ENCODE results near the gene MYLIP.

Gene MYLIP

DNA sequence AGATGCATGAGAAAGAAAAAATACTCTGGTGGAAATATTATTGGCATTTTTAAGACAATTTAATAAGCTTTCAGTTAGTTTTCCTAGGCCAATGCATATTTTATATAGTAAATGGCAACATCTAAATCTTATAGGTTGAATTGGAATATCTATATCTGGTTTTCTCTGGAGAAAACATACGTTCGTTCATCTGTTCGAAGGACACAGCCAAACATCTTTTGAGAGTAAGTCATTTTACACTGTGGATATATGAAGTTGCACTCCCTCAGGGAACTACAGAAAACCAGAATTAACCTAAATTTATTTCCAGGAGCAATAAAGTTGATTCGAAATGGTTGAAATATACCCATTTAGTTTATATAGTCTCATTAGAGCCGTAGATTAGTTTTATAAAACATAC is 49.0 kb downstream of the MYLIP start:
- DNase-seq: no peak

DNA sequence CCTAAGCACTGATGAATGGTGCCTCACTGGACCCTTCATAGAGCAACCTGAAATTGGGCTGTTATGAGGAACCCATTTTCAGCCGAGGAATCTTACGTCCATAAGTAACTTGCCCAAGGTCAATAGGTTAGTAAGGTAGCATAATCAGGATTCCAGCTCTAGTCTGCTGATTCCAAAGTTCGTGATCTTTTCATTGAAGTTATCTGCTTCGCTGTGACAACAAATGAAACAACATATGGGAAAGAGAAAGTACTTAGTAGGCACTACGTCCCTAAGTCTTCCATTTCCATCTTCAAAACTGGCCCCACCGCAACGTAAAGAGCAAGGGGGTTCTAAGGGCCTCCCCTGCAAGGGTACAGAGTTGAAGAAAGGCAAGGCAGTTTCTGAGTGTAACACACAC is 49.5 kb downstream of the MYLIP start:
- DNase-seq: no peak

DNA sequence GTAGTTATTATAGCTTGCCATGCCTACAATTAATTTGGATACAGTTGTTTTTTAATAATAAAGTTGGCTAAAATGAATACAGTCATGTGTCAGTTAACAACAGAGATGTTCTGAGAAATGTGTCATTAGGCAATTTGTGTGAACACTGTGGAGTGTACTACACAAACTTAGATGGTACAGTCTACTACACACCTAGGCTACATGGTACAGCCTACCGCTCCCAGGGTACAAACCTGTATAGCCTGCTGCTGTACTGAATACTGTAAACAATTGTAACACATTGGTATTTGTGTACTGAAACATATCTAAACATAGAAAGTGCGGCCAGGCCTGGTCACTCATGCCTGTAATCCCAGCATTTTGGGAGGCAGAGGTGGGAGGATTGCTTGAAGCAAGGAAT is 50.2 kb downstream of the MYLIP start:
- no peak for DNase-seq

DNA sequence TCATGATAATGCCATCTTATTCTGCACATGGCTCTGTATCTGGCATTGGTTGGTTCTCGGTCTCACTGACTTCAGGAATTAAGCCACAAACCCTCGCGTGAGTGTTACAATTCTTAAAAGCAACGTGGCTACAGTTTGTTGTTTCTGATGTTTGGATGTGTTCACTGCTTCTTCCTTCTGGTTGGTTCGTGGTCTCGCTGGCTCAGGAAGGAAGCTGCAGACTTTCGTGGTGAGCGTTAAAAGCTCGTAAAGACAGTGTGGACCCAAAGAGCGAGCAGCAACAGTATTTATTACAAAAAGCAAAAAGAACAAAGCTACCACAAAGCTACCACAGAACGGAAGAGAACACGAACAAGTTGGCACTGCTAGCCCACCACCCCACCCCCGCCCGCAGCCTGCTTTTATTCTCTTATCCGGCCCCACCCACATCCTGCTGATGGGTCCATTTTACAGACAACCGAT is 51.1 kb downstream of the MYLIP start:
- no peak for DNase-seq

DNA sequence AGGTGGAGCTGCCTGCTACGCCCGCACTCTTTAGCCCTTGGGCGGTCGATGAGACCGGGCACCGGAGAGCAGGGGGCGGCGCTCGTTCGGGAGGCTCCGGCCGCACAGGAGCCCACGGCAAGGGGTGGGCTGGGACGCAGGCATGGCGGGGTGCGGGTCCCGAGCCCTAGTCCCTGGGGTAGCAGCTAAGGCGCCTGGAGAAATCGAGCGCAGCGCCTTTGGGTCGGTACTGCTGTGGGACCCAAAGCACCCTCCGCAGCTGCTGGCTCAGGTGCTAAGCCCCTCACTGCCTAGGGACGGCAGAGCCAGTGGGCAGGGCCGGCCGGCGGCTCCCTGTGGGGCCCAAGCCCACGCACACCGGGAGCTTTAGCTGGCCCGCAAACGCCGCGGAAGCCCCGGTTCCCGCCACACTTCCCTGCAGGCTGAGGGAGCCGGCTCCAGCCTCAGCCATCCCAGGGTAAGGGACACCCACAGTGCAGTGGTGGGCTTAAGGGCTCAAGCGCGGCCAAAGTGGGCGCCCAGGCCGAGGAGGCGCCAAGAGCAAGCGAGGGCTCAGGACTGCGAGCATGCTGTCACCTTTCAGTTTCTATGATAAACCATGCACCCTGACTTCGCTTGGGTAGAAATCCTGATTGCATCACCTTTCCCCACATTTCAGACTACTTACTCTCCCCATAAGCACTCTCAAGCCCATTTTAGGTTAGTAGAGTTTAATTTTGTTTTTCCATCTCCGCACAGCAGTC is 52.0 kb downstream of the MYLIP start:
- no peak for DNase-seq

DNA sequence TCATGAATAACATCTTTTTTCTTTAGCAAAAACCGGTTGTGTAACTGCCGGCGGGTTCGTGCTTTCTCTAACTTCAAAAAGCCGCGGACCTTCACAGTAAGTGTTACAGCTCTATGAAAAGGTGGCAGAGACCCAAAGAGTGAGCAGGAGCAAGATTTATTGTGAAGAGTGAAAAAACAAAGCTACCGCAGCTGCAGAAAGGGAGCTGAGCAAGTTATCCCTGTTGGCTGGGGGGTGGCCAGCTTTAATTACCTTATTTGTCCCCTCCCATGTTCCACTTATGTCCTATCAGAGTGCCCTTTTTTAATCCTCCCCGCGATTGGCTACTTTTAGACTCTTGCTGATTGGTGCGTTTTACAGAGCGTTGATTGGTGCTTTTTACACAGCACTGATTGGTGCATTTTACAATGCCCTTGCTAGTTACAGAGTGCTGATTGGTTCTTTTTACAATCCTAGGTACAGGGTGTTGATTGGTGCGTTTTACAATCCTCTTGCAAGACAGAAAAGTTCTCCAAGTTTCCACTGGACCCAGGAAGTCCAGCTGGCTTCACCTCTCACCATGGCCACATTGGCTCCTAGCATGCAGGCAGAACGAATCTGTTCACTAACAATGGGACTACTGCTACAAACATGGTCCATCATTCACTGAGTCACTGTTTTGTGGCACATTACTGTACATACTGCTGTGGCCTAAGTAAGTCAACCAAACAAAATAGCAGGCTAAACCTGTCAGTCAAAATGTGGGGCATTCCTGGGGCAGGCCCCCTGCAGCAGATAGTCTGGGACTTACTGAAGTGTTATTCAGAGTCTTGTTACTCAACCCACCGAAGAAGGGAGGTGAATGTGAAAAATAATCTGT is 52.8 kb downstream of the MYLIP start:
- DNase-seq: peak; percentile 40

DNA sequence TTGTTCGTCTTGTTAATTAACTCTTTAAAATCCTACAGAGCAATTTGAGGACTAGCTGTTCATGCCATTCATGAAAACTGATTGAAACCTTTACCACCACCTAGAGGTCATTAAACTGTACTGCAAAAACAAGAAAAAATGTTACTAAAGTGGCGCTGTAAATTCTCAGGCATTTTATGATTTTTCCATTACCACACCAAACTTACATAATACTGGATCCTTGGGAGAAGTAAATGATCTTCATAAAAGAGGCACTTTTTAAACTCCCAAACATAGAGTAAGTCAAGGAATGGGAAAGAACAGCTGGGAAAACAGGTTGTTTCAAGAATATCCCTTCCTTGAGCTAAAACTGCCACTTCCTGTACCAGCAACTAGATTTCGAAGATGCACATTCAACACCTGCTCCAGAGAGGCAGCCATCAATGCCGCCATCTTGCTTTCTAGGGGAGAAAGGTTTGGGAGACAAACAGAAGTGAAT is 54.3 kb downstream of the MYLIP start:
- peak; percentile 64 for DNase-seq

DNA sequence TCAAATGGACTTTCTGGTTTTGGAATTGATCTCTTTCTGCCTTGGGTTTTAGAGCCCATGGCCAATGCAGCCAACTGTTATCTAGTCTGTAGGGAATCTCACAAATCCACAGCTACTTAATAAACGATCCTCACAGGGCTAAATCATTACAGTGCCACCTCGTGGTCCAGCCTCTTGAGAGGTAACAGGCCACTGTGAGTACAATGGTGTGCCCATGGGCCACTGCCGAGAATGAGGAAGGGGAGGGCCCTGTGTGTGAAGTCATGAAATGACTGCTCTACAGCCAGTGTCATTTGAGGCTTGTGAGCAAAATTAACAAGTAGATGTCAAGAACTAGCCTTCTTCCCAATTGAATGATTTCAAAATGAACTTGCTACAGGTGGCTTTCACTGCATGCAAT is 55.2 kb downstream of the MYLIP start:
- DNase-seq: peak; percentile 19

DNA sequence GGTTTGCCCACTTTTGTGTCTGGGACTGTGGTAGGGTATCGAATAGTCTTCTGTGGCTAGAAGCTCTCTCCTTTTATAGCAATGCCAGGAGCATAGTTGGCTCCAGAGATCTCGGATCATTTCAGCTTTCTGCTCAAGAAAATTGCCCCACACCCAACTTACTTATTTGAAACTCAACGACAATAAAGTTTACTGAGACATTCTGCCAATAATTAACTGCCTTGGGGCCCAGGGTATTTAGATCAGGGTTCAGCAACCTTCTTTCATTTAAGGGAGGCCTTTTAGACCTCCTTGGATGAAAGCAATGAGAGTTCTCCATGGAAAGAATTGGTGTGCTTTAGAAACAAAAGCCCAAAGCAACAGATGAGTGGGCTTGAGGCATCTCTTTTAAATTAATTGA is 55.7 kb downstream of the MYLIP start:
- no peak for DNase-seq

DNA sequence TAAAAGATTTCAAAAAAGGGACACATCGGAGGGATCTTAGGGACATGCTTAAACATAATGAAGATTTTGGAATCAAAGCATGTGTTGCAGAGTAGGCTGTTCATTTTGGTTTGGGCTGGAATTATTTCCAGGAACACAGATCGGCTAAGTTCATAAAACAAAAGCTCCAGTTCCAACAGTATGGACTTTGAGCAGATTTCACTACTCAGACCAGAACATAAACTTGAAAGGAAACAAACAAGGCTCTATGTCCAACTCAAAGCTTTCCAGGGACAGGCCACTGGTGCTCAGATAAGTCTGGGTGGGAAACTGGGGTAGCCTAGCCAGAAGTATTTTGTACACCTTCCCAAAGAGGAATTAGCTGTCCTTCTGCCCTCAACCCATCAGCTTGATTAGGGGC is 58.3 kb downstream of the MYLIP start:
- DNase-seq: no peak

DNA sequence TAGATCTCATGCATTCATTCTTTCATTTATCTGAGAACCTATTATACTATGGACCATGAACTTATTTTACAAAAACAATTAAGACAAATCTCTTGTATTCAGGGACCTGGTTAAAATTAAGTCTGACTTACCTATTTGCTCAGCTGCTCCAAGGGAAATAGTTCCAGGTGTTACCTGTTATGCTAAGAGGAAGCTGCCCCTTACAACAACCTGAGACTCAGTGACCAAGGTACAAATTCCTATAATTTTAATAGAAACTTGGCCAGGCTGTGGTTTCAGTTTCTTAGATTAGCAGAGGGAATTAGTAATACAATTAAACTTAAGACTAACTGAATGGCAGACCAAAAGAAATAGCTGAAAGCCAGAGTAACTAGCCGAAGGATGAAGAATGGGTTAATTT is 61.3 kb downstream of the MYLIP start:
- DNase-seq: no peak

DNA sequence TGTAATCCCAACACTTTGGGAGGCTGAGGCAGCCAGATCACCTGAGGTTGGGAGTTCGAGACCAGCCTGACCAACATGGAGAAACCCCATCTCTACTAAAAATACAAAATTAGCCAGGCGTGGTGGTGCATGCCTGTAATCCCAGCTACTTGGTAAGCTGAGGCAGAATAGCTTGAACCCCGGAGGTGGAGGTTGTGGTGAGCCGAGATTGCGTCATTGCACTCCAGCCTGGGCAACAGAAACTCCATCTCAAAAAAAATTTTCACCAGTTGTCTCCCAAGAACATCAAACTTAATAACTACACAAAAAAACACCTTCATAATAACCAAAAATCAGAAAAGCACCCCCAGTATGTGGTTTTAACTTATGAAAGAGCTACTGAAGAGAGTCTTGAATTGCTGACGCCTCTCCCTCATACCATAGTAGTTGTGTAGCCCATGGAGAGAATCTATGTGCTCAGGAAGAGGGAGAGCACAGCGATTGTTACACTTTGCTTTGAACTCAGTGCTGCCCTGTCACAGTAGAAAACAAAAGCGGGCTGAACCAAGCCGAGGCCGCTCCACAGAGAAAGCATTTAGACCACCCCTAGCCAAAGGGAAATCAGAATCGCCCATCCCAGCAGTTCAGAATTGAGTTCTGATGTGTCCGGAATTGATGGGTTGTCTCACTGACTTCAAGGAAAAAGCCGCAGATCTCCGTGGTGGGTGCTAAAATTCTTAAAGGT is 67.5 kb downstream of the MYLIP start:
- no peak for DNase-seq

DNA sequence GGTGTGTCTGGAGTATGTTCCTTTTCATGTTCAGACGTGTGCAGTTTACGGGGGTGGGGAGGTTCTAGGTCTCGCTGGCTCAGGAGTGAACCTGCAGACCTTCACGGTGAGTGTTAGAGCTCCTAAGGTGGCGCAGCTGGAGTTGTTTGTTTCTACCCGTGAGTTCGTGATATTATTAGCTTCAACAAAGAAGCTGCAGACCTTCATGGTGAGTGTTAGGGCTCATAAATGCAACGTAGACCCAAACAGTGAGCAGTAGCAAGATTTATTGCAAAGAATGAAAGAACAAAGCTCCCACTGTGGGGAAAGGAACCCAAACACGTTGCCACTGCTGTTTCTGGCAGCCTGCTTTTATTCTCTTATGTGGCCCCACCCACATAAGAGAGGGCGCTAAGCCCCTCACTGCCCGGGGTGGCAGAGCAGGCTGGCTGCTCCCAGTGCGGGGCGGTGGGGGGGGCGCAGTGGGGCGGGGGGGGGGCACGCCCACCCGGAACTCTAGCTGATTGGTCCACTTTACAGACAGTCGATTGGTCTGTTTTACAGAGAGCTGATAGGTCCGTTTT is 68.2 kb downstream of the MYLIP start:
- DNase-seq: no peak

Data from fibroblast of skin of right biceps (primary cell).